Skin epidermis (tissue), 12 donors: ENCODE data around the gene UBL4A.

Experiments
- H3K27ac ChIP-seq, 21 experiments: fragments of 200-600 bp; sonication (generic) in 11 of 21; one replicate each; pipeline ENCODE4 v1.5.0; 2020; ENCODE audit warnings: mild to moderate bottlenecking in 3 of 21, inconsistent platforms in 2 of 21, moderate library complexity in 2 of 21
- H3K4me3 ChIP-seq, 7 experiments: fragments of 200-600 bp; sonication (generic) in 2 of 7; one replicate each; pipeline ENCODE4 v1.5.0; 2020; ENCODE audit warnings: inconsistent platforms in 2 of 7, mild to moderate bottlenecking in 2 of 7, moderate library complexity in 1 of 7

Gene UBL4A

GRCh38 chrX:154486396-154487207 lies at the start of gene UBL4A:
Gene UBL4A, minus strand, starts transcription at chrX:154486615. Its CDS starts 31 bp downstream, at chrX:154486584.
- Histone ChIP-seq H3K27ac (peak within 1 kb of the TSS; percentile 22 to 91 (median 81)), H3K4me3 (peak within 1 kb of the TSS; percentile 52 to 65 (median 58))

GRCh38 chrX:154535892-154536291 lies 49.5 kb upstream of the UBL4A start:
- Histone ChIP-seq H3K4me3 (no peak overlapping the region), H3K27ac (no peak overlapping the region)

DNA sequence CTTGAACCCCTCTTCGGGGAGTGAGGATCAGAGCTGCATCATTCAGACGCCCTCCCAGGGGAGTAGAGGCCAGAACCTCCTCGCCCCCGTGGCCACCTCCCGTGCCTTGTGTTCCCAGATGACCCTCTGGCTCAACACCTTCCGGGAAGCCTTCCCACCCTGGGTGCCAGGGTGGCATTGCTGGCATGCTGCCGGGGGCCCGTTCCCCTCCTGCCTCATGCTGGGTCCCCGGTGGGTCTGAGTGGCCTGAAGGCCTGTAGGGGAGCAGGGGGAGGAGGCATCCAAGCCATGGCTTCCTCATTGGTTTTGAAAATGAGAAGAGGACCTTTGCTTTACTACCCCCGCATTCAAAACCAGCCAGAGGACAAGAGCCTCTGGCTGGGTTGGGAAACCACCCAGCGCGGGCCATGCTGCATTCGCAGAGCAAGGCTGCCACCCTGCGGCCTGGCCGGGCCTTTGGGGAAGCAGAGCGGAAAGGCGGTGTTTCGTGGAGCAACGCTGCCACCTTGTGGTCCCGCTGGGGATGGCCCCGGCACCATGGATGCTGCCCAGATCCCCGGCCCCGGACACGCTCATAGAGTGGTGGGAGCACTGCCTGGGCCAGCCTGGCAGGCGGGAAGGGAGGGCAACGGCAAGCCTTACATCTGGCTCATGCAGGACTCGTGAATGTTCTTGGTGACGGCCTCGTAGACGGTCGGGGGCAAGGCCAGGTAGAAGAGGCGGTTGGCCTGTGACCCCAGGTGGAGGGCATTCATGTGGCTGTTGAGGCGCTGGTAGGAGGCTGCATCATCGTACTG lies 48.3 kb upstream of the UBL4A start:
- H3K27ac ChIP-seq, result peak overlapping the region in 2 of 21 experiments; percentile 34 to 48
- H3K4me3 ChIP-seq, result no peak overlapping the region

- H3K4me3 ChIP-seq, result no peak overlapping the region
- no peak overlapping the region for H3K27ac ChIP-seq
Measured at GRCh38 chrX:154532690-154533089, 46.3 kb upstream of the UBL4A start.

DNA sequence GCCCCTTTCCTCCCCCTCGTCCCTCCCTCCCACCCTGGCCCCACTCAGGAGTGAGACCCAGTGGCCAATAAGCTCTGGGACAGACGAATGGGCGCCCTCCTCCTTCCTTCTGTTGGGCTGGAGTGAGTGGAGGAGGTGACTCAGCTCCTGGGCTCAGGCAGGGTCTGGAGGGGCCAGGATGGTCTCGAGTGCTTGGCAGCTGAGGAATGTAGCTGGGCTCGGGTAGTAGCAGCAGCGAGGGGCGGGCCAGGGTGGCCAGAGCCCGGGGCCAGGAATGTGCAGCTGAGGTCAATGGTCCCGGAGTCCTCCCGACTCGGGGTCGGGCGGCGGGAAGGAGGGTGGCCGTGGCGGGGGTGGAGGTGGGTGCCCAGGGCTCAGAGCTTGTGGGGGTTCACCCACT lies 45.2 kb upstream of the UBL4A start:
- Histone ChIP-seq H3K4me3 (no peak overlapping the region), H3K27ac (no peak overlapping the region)

DNA sequence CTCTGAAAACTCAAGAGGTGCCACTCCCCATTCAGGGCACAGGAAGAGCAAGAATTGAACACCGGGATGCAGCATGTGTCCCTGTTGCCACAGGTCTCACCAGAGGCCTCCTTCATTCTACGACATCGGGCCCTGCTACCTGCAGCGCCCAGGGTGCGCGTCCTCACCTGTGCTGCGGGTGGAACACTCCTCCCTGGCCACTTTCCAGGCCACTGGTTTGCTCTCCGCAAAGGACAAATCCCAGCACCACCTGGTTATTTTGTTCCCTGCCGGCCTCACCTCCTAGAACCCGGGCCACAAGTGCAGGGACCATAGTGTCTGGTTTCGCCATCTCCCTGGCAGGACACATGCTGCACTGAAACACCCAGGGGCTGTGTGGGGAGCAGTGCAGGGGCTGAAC lies 43.9 kb upstream of the UBL4A start:
- Histone ChIP-seq H3K27ac (no peak overlapping the region), H3K4me3 (no peak overlapping the region)

DNA sequence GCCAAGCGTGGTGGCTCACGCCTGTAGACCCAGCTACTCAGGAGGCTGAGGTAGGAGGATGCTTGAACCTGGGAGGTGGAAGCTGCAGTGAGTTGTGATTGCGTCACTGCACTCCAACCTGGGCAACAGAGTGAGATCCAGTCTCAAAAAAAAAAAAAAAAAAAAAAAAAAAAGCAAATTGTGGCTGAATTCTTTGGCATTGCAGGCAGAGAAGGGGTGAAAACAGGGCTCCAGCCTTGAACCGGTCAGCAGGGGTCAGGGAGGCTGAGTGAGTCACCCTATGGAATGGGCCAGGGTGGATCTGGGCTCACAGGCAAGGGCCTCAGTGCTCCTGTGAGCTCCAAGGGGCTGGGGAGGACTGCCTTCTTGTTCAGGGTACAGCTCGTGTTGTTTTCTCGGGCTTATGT lies 42.8 kb upstream of the UBL4A start:
- Histone ChIP-seq H3K27ac (no peak overlapping the region), H3K4me3 (no peak overlapping the region)

- Histone ChIP-seq H3K4me3 (peak overlapping the region in 3 of 7 experiments; percentile 3 to 20 (median 12)), H3K27ac (peak overlapping the region in 18 of 21 experiments; percentile 9 to 79 (median 70))
Measured at GRCh38 chrX:154526901-154527675, 40.7 kb upstream of the UBL4A start.

DNA sequence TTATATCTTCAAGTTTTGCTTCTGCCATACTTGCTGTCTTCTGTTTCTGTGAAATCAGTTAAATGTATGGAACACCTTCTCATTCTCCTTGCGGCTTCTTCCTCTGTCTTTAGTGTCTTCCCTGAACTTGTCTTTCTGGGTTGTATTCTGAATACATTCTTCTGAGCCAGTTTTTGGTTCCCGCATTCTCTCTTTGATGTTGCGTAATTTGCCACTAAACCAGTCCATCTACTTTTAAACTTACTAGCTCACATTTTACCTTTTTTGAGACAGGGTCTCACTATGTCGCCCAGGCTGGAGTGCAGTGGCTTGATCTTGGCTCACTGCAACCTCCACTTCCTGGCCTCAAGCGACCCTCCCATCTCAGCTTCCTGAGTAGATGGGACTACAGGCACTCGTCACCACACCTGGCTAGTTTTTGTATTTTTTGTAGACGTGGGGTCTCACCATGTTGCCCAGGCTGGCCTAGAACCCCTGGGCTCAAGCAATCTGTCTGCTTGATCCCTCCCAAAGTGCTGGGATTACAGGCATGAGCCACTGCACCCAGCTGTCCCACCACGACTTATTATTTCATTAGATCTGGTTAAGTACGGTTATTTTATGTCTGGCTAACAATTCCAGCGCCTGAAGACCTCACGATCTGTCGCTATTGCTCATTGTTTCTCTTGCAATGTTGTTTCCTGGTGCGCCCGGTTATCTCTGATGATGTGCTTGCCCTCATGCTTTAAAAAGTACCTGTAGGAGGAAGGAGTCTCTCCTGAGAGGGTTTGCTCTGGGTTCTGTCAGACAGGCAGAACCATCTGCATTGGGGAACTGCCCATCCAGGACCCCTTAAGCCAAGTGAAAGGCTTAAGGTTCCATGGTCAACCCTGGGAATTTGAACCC lies 39.4 kb upstream of the UBL4A start:
- Histone ChIP-seq H3K4me3 (no peak overlapping the region), H3K27ac (peak overlapping the region in 9 of 21 experiments; percentile 35 to 79 (median 49))

DNA sequence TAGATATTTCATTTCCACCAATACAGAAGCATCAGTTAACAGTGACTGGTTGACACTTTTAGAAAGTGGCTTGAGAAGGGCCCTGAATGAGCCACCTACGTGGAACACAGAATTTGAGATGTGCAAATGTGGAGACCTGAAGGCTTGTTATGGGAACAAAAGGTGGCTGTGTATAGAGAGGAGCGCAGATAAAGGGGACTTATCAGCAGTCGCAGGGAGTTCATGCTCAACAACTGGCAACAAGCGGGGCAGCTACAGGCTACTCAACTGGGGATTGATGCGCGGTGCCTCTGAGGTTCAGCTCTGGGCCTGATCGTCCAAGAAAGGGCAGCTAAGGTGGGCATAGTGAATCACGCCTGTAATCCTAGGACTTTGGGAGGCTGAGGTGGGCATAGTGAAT lies 33.0 kb upstream of the UBL4A start:
- Histone ChIP-seq H3K4me3 (no peak overlapping the region), H3K27ac (no peak overlapping the region)

- Histone ChIP-seq H3K27ac (peak overlapping the region in 19 of 21 experiments; percentile 36 to 95 (median 76)), H3K4me3 (peak overlapping the region in 5 of 7 experiments; percentile 39 to 69 (median 66))
Measured at GRCh38 chrX:154517101-154517781, 30.8 kb upstream of the UBL4A start.

DNA sequence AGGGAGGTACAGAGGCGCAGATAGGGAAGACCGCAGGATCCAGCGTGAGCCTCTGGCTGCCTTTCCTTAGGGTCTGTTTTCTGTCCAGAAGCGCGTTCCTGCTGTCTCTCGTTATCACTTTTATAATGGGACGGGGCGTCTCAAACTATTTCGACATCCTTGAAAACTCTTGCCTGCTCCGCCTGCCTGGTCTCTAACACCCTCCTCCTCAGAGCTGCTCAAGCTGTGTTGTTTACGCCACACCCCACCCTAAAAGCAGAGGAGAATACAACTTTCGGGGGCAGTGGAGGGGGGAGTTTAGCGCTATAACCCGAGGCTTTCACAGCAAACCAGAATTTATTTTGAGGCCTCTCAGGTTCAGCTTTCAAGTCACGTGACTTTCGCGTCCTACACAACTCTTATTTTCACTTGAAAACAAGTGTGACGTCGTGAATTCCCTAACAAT lies 30.3 kb upstream of the UBL4A start:
- H3K4me3 ChIP-seq, result peak overlapping the region; percentile 39 to 75 (median 66)
- H3K27ac ChIP-seq, result peak overlapping the region in 20 of 21 experiments; percentile 51 to 95 (median 76)

DNA sequence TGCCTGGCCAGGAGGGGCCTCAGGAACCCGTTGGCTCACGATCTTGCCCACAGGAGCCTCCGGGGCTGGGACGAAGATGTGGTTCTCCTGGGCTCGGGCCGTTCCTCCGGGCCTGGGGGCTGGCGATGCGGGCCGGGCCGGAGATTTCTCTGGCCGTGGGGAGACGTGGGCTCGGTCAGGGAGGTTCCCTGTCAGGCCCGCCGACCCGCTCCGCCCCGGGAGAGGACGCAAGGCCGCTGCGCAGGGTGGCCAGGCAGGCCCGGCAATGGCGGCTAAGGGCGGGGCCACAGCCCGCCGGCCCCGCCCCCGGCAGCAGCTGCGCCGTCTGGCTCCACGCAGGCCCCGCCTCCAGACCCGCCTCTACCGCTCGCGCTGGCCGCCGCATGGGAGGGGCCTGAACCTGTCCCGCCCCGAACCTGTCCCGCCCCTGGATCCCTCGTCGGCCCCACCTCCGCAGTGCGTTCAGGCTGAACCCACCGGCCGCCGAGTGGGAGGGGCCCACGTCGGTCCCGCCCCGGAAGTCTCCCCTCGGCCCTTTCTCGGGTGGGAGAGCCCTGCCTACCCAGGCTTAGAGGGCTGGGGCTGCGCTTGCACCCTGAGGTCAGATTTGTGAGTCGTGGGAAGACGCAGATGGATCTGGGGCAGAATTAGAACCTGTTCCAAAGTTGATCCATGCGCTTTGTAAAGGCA lies 29.7 kb upstream of the UBL4A start, which contains the start of gene FAM3A:
Gene FAM3A (minus strand): TSS at position 267 of the 690 bp plus-strand sequence. CDS start 460 bp downstream, outside the sequence.
- Histone ChIP-seq H3K27ac (peak within 1 kb of the TSS; percentile 57 to 95 (median 90)), H3K4me3 (peak within 1 kb of the TSS; percentile 39 to 75 (median 66))

DNA sequence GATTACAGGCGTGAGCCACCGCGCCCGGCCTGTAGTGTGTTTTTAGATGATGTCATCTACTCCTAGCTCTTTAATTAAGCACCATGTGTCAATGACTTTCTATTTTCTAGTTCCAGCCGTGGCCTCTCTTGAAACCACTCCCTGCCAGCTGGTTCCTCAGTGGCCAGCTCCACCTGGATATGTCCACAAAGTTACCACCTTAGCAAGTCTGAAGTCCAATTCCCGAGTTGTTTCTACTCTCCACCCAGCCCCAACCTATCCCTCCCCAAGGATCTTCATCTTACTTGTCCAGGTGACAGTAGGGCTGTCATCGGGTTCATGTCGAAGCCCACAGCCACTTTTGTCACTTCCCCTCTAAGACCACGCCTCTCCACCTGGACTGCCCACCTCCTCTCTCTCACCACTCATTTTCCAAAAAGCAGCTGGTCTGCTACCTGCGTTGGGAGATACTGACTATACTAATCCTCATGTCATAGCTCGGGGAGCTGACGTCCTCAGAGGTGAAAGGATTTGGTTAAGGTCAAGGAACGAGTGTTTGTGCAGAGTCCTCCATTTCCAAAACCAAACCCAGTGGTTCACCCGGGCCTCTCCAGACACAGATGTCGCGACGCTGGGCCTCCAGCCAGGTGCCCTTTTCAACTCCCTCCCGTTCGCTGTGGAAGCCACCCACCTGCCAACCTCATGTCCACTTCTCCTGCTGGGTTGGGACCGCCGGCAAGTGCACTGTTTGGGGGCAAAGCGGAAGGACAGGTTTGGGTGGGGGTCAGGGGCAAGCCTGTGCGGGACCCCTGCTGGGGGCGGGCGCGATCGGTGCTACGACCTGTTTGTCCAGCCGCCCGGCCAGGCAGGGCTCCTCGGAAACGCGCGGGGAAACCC lies 28.9 kb upstream of the UBL4A start:
- peak overlapping the region; percentile 50 to 95 (median 90) for H3K27ac ChIP-seq
- peak overlapping the region; percentile 39 to 75 (median 66) for H3K4me3 ChIP-seq

GRCh38 chrX:154513716-154514115 lies 27.3 kb upstream of the UBL4A start:
- Histone ChIP-seq H3K4me3 (no peak overlapping the region), H3K27ac (no peak overlapping the region)

- Histone ChIP-seq H3K27ac (no peak overlapping the region), H3K4me3 (no peak overlapping the region)
Measured at GRCh38 chrX:154512879-154513553, 26.6 kb upstream of the UBL4A start.
